ENCODE data around the gene KIFAP3.

KIFAP3 gene

DNA sequence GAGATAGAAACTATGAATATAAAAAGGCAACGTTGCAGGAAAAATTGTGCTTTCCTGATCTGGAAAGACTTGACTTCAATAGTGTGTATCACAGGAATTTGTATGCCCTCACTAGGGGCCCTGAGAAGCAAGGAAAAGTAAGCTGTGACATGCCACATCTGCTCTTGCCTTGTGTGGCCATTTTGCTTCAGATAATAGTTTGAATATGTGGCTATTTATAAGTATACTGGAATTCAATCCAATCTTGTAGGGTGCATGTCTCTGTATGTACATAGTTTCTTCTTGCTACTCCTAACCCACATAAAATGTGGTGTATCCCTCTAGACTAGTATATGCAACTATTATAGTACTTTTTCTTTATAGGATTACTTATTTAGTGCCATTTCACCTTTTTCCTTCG is 149.7 kb downstream of the KIFAP3 start:
- Histone ChIP-seq H3K4me2 (ENCODE audit: low read depth, low read length, poor library complexity, severe bottlenecking) (no peak overlapping the region), H3K27ac (ENCODE audit: low read depth, low read length) (no peak overlapping the region), H3F3A (ENCODE audit: insufficient read depth) (0 out of 2 replicates have a peak, but pooled peaks cover 2% of the 10 kb centered on the region), H4K20me1 (ENCODE audit: low read depth, low read length) (no peaks in the 10 kb centered on the region), H3K9me2 (replicated peaks; ENCODE audit: insufficient read depth, low read length) (no peaks in the 10 kb centered on the region), H3K9ac (ENCODE audit: low read length) (no peak overlapping the region), H3K36me3 (ENCODE audit: low read length) (no peaks in the 10 kb centered on the region), H2AFZ (ENCODE audit: low read depth, low read length, severe bottlenecking) (no peak overlapping the region), H3K79me2 (ENCODE audit: insufficient read depth, low read length) (no peaks in the 10 kb centered on the region), H3K27me3 (ENCODE audit: low read length) (no peaks in the 10 kb centered on the region), H3K4me3 (ENCODE audit: insufficient read depth, low read length, poor library complexity, severe bottlenecking) (no peak overlapping the region), H3K9me3 (ENCODE audit: insufficient read depth, low read length) (no peaks in the 10 kb centered on the region)
- no peak for TF ChIP-seq EZH2phosphoT487 (conservative IDR thresholded peaks at IDR 0.05; ENCODE audit: low read length)
- TF ChIP-seq, protein P1, sequence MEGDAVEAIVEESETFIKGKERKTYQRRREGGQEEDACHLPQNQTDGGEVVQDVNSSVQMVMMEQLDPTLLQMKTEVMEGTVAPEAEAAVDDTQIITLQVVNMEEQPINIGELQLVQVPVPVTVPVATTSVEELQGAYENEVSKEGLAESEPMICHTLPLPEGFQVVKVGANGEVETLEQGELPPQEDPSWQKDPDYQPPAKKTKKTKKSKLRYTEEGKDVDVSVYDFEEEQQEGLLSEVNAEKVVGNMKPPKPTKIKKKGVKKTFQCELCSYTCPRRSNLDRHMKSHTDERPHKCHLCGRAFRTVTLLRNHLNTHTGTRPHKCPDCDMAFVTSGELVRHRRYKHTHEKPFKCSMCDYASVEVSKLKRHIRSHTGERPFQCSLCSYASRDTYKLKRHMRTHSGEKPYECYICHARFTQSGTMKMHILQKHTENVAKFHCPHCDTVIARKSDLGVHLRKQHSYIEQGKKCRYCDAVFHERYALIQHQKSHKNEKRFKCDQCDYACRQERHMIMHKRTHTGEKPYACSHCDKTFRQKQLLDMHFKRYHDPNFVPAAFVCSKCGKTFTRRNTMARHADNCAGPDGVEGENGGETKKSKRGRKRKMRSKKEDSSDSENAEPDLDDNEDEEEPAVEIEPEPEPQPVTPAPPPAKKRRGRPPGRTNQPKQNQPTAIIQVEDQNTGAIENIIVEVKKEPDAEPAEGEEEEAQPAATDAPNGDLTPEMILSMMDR (IDR thresholded peaks at IDR 0.05; ENCODE audit: insufficient read depth, low read length, poor library complexity, severe bottlenecking): no peak

DNA sequence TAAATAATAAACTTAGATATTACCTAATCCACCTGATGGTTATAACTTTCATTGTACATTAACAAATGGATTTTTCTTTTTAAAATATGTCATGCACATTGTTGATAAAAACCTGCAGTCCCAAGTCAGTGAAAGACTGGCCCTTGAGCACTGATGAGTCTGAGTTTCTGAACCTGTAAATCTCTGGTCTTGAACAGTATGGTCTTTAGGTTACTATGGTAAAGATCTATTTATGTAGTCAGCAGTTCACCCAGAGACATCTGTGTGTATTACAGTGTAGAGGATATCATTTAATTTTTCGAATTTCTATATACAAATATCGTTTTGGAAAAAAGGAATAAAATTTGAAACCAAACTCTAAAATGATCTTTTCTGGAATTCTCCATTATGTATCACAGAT is 150.4 kb downstream of the KIFAP3 start:
- Histone ChIP-seq H3K9me3 (ENCODE audit: insufficient read depth, low read length) (no peaks in the 10 kb centered on the region), H3K9me2 (replicated peaks; ENCODE audit: insufficient read depth, low read length) (no peaks in the 10 kb centered on the region), H3K36me3 (ENCODE audit: low read length) (no peaks in the 10 kb centered on the region), H3K27ac (ENCODE audit: low read depth, low read length) (no peak overlapping the region), H4K20me1 (ENCODE audit: low read depth, low read length) (no peaks in the 10 kb centered on the region), H3K4me3 (ENCODE audit: insufficient read depth, low read length, poor library complexity, severe bottlenecking) (no peak overlapping the region), H3K4me2 (ENCODE audit: low read depth, low read length, poor library complexity, severe bottlenecking) (no peak overlapping the region), H3F3A (ENCODE audit: insufficient read depth) (no peaks in the 10 kb centered on the region), H2AFZ (ENCODE audit: low read depth, low read length, severe bottlenecking) (no peak overlapping the region), H3K9ac (ENCODE audit: low read length) (no peak overlapping the region), H3K27me3 (ENCODE audit: low read length) (no peaks in the 10 kb centered on the region), H3K79me2 (ENCODE audit: insufficient read depth, low read length) (no peaks in the 10 kb centered on the region)
- no peak for TF ChIP-seq EZH2phosphoT487 (conservative IDR thresholded peaks at IDR 0.05; ENCODE audit: low read length)
- TF ChIP-seq, protein P1 (IDR thresholded peaks at IDR 0.05; ENCODE audit: insufficient read depth, low read length, poor library complexity, severe bottlenecking): no peak

DNA sequence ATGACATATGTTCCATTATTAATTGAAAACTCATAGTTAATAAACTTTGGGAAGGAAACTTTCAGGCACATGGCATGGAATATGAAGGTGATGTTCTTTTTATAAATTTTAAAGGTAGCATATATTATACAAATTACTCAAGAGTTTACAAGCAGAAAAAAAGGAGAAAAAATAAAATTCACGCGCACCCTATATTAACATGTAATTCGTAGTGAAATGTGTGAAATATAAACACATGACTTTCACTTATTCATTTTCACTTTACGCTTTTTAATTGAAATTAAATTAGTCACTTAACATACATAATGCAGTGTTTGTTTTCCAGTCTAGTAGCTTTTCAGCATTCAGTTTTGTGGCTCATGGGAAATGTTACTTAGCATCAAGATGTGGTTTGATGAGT is 153.4 kb downstream of the KIFAP3 start:
- TF ChIP-seq, protein P1 (IDR thresholded peaks at IDR 0.05; ENCODE audit: insufficient read depth, low read length, poor library complexity, severe bottlenecking): no peak
- TF ChIP-seq EZH2phosphoT487 (conservative IDR thresholded peaks at IDR 0.05; ENCODE audit: low read length): no peak
- H3K4me2 ChIP-seq (ENCODE audit: low read depth, low read length, poor library complexity, severe bottlenecking): no peak overlapping the region
- H3K9me2 ChIP-seq (replicated peaks; ENCODE audit: insufficient read depth, low read length): no peaks in the 10 kb centered on the region
- H3K4me3 ChIP-seq (ENCODE audit: insufficient read depth, low read length, poor library complexity, severe bottlenecking): no peak overlapping the region
- H3K36me3 ChIP-seq (ENCODE audit: low read length): no peaks in the 10 kb centered on the region
- H2AFZ ChIP-seq (ENCODE audit: low read depth, low read length, severe bottlenecking): no peak overlapping the region
- no peaks in the 10 kb centered on the region for H4K20me1 ChIP-seq (ENCODE audit: low read depth, low read length)
- H3K27me3 ChIP-seq (ENCODE audit: low read length): no peaks in the 10 kb centered on the region
- no peak overlapping the region for H3K27ac ChIP-seq (ENCODE audit: low read depth, low read length)
- H3K79me2 ChIP-seq (ENCODE audit: insufficient read depth, low read length): no peaks in the 10 kb centered on the region
- H3F3A ChIP-seq (ENCODE audit: insufficient read depth): no peaks in the 10 kb centered on the region
- H3K9me3 ChIP-seq (ENCODE audit: insufficient read depth, low read length): no peaks in the 10 kb centered on the region
- no peak overlapping the region for H3K9ac ChIP-seq (ENCODE audit: low read length)

Measured in SU-DHL-6 (cell line).